GM18870 (cell line): ENCODE data around the gene HCLS1.

ENCODE experiments used
- ATAC-seq: cut with Tn5 transposase; IDR thresholded peaks from one replicate; pipeline ENCODE4 v1.9.1; 2021; ENCODE audit warnings: moderate library complexity; ENCODE audit not compliant: unreplicated experiment

The HCLS1 gene

GRCh38 chr3:121658716-121659435 lies 1.8 kb downstream of the HCLS1 start:
- ATAC-seq: no peak

- ATAC-seq: peak; percentile 84
These were observed 6.0 kb downstream of the HCLS1 start for GRCh38 chr3:121654493-121655385.

- no peak for ATAC-seq
These were observed 9.0 kb downstream of the HCLS1 start for GRCh38 chr3:121651684-121652083.

- no peak for ATAC-seq
These were observed 11.1 kb downstream of the HCLS1 start for GRCh38 chr3:121649645-121650044.

- no peak for ATAC-seq
These were observed 12.3 kb downstream of the HCLS1 start for GRCh38 chr3:121648219-121648958.

GRCh38 chr3:121645054-121645453 lies 15.6 kb downstream of the HCLS1 start:
- ATAC-seq: no peak

- ATAC-seq: no peak
These were observed 17.9 kb downstream of the HCLS1 start for GRCh38 chr3:121642601-121643314.

GRCh38 chr3:121641127-121641526 lies 19.6 kb downstream of the HCLS1 start:
- no peak for ATAC-seq

- no peak for ATAC-seq
These were observed 22.8 kb downstream of the HCLS1 start for GRCh38 chr3:121637922-121638321.

- ATAC-seq: no peak
These were observed 30.3 kb downstream of the HCLS1 start for GRCh38 chr3:121630355-121630754.

GRCh38 chr3:121629601-121630000 lies 31.1 kb downstream of the HCLS1 start:
- ATAC-seq: no peak

GRCh38 chr3:121627622-121628021 lies 33.1 kb downstream of the HCLS1 start:
- ATAC-seq: no peak

- ATAC-seq: no peak
These were observed 33.5 kb downstream of the HCLS1 start for GRCh38 chr3:121627211-121627610.

- no peak for ATAC-seq
These were observed 34.2 kb downstream of the HCLS1 start for GRCh38 chr3:121626495-121626894.

GRCh38 chr3:121624147-121624899 lies 36.4 kb downstream of the HCLS1 start:
- ATAC-seq: no peak

GRCh38 chr3:121621491-121621890 lies 39.2 kb downstream of the HCLS1 start:
- no peak for ATAC-seq

GRCh38 chr3:121619691-121620090 lies 41.0 kb downstream of the HCLS1 start:
- no peak for ATAC-seq

- ATAC-seq: no peak
These were observed 54.6 kb downstream of the HCLS1 start for GRCh38 chr3:121606106-121606505.

GRCh38 chr3:121604759-121605158 lies 55.9 kb downstream of the HCLS1 start:
- no peak for ATAC-seq

- no peak for ATAC-seq
These were observed 59.4 kb downstream of the HCLS1 start for GRCh38 chr3:121601212-121601812.
